Neural cell (in vitro differentiated cells): Measurements from ENCODE around the gene OSCP1. TPM values are rescaled to one million over a fixed set of nuclear protein-coding genes. Genes with fewer than 3 reads are reported as not detected.

ENCODE experiments used
- H2AFZ ChIP-seq: fragments of 200-600, 300-800 bp; sonication (generic), shearing (Covaris generic); 2 replicates; pipeline ENCODE4 v1.6.0; 2014; ENCODE audit warnings: low read depth, mild to moderate bottlenecking, antibody characterized with exemption, low read length, moderate library complexity
- H3F3A ChIP-seq: fragments of 200-600 bp; shearing (Covaris generic); 2 replicates; pipeline ENCODE4 v1.6.1; 2016; ENCODE audit warnings: mild to moderate bottlenecking, moderate library complexity, mixed read lengths, antibody characterized with exemption, low read length; ENCODE audit not compliant: insufficient read depth, poor library complexity, severe bottlenecking
- H3K27ac ChIP-seq: fragments of 200-600, 300-800 bp; sonication (generic), shearing (Covaris generic); 2 replicates; pipeline ENCODE4 v1.5.1; 2014; ENCODE audit warnings: mild to moderate bottlenecking, low read length, moderate library complexity
- H3K27me3 ChIP-seq: fragments of 300-800, 200-600 bp; sonication (generic), shearing (Covaris generic); 2 replicates; pipeline ENCODE4 v1.6.0; 2014; ENCODE audit warnings: mild to moderate bottlenecking, low read depth, low read length, moderate library complexity; ENCODE audit not compliant: insufficient read depth
- H3K36me3 ChIP-seq: fragments of 300-800, 200-600 bp; sonication (generic), shearing (Covaris generic); 2 replicates; pipeline ENCODE4 v1.5.1; 2014; ENCODE audit warnings: mild to moderate bottlenecking, antibody characterized with exemption, low read length, moderate library complexity; ENCODE audit not compliant: insufficient read depth
- H3K4me2 ChIP-seq: fragments of 300-800, 200-600 bp; sonication (generic), shearing (Covaris generic); 2 replicates; pipeline ENCODE4 v1.6.0; 2014; ENCODE audit warnings: mild to moderate bottlenecking, low read length
- H3K4me3 ChIP-seq: fragments of 300-800, 200-600 bp; sonication (generic), shearing (Covaris generic); 2 replicates; pipeline ENCODE4 v1.5.1; 2014; ENCODE audit warnings: mild to moderate bottlenecking, low read length, moderate library complexity
- H3K79me2 ChIP-seq: fragments of 200-600 bp; shearing (Covaris generic); replicated peaks from 2 replicates; pipeline ENCODE4 v1.6.0; 2014; ENCODE audit warnings: mild to moderate bottlenecking, low read length, moderate library complexity; ENCODE audit not compliant: insufficient read depth
- H3K9ac ChIP-seq: fragments of 300-800, 200-600 bp; sonication (generic), shearing (Covaris generic); 2 replicates; pipeline ENCODE4 v1.6.1; 2016; ENCODE audit warnings: mild to moderate bottlenecking, low read length, mixed read lengths
- H3K9me2 ChIP-seq: fragments of 200-600 bp; shearing (Covaris generic); 2 replicates; pipeline ENCODE4 v1.6.1; 2016; ENCODE audit warnings: mild to moderate bottlenecking, low read length, mixed read lengths; ENCODE audit not compliant: insufficient read depth
- H3K9me3 ChIP-seq: fragments of 200-600, 300-800 bp; sonication (generic), shearing (Covaris generic); 2 replicates; pipeline ENCODE4 v1.6.1; 2016; ENCODE audit warnings: mild to moderate bottlenecking, mixed run types, low read length, moderate library complexity, mixed read lengths
- H4K20me1 ChIP-seq: fragments of 200-600 bp; shearing (Covaris generic); 2 replicates; pipeline ENCODE4 v1.6.1; 2016; ENCODE audit warnings: mild to moderate bottlenecking, mixed run types; ENCODE audit not compliant: insufficient read depth
- EP300 ChIP-seq: fragments of 450-650 bp; conservative IDR thresholded peaks from 2 replicates; pipeline ENCODE4 v1.6.1; 2014; ENCODE audit warnings: antibody characterized with exemption, mild to moderate bottlenecking, moderate library complexity; ENCODE audit not compliant: poor library complexity, severe bottlenecking
- EZH2 ChIP-seq: fragments of 200-600, 300-800 bp; shearing (Covaris generic), sonication (generic); IDR thresholded peaks from 2 replicates; pipeline ENCODE4 v1.6.1; 2014; ENCODE audit warnings: antibody characterized with exemption, low read length, borderline replicate concordance, mild to moderate bottlenecking; ENCODE audit not compliant: insufficient read depth, poor library complexity, severe bottlenecking
- MXI1 ChIP-seq: fragments of 450-650 bp; conservative IDR thresholded peaks from 2 replicates; pipeline ENCODE4 v1.6.1; 2014; ENCODE audit warnings: antibody characterized with exemption, mild to moderate bottlenecking; ENCODE audit not compliant: poor library complexity, severe bottlenecking
- POLR2AphosphoS5 ChIP-seq: IDR thresholded peaks from 2 replicates; pipeline ENCODE4 v1.6.1; 2012
- RAD21 ChIP-seq: fragments of 450-650 bp; conservative IDR thresholded peaks from 2 replicates; pipeline ENCODE4 v1.6.1; 2014; ENCODE audit warnings: antibody characterized with exemption, mild to moderate bottlenecking, moderate library complexity
- SMC3 ChIP-seq: fragments of 450-650 bp; conservative IDR thresholded peaks from 2 replicates; pipeline ENCODE4 v1.6.1; 2014; ENCODE audit warnings: antibody characterized with exemption, mild to moderate bottlenecking, moderate library complexity; ENCODE audit not compliant: poor library complexity
- TAF1 ChIP-seq: IDR thresholded peaks from 2 replicates; pipeline ENCODE4 v1.6.1; 2012; ENCODE audit warnings: low read depth
- polyA plus RNA-seq: library from polyadenylated mRNA; depleted of rRNA; stranded (reverse); fragments of >200 nt; gene quantifications from 2 replicates; pipeline ENCODE4 v1.2.3, GENCODE V29; 2014
- TF ChIP-seq, protein P1 (sequence below): IDR thresholded peaks from 2 replicates; pipeline ENCODE4 v1.6.1; 2012; ENCODE audit warnings: borderline replicate concordance
- TF ChIP-seq, protein P2 (sequence below): fragments of 450-650 bp; IDR thresholded peaks from 2 replicates; pipeline ENCODE4 v1.5.1; 2014; ENCODE audit warnings: antibody characterized with exemption, mild to moderate bottlenecking, moderate library complexity; ENCODE audit not compliant: poor library complexity, severe bottlenecking

Gene OSCP1
- polyA plus RNA-seq, 1 donor from 2014 or later, result 20.7 TPM

DNA sequence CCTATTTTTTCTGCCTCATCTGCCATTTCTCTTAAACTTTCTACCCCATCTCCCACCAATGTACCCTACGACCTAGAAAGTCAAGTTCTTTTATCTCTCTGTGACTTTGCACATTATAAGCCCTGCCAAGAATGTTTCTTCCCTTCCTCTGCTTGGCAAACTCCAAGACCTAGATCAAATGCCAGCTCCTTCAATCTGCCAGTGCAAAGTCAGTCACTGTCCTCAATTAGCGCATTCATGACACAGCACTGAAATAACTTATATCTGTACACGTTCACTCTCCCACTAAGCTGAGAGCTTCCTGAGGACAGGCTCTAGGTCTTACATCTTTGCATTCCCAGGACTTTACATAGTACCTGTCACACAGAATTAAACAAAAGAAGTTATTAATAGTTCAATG, 31.1 kb downstream of the OSCP1 start:
- Histone ChIP-seq H3K9ac (no peak overlapping the region), H3K79me2 (no peaks in the 10 kb centered on the region), H3K9me2 (no peaks in the 10 kb centered on the region), H3K36me3 (no peaks in the 10 kb centered on the region), H3K4me3 (no peak overlapping the region), H3F3A (no peaks in the 10 kb centered on the region), H2AFZ (no peak overlapping the region), H3K4me2 (no peak overlapping the region), H3K27me3 (no peaks in the 10 kb centered on the region), H3K9me3 (no peaks in the 10 kb centered on the region), H3K27ac (no peak overlapping the region), H4K20me1 (no peaks in the 10 kb centered on the region)
- TF ChIP-seq, protein P1, sequence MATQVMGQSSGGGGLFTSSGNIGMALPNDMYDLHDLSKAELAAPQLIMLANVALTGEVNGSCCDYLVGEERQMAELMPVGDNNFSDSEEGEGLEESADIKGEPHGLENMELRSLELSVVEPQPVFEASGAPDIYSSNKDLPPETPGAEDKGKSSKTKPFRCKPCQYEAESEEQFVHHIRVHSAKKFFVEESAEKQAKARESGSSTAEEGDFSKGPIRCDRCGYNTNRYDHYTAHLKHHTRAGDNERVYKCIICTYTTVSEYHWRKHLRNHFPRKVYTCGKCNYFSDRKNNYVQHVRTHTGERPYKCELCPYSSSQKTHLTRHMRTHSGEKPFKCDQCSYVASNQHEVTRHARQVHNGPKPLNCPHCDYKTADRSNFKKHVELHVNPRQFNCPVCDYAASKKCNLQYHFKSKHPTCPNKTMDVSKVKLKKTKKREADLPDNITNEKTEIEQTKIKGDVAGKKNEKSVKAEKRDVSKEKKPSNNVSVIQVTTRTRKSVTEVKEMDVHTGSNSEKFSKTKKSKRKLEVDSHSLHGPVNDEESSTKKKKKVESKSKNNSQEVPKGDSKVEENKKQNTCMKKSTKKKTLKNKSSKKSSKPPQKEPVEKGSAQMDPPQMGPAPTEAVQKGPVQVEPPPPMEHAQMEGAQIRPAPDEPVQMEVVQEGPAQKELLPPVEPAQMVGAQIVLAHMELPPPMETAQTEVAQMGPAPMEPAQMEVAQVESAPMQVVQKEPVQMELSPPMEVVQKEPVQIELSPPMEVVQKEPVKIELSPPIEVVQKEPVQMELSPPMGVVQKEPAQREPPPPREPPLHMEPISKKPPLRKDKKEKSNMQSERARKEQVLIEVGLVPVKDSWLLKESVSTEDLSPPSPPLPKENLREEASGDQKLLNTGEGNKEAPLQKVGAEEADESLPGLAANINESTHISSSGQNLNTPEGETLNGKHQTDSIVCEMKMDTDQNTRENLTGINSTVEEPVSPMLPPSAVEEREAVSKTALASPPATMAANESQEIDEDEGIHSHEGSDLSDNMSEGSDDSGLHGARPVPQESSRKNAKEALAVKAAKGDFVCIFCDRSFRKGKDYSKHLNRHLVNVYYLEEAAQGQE, result no peak
- no peak for TF ChIP-seq POLR2AphosphoS5
- TF ChIP-seq MXI1, result no peak

DNA sequence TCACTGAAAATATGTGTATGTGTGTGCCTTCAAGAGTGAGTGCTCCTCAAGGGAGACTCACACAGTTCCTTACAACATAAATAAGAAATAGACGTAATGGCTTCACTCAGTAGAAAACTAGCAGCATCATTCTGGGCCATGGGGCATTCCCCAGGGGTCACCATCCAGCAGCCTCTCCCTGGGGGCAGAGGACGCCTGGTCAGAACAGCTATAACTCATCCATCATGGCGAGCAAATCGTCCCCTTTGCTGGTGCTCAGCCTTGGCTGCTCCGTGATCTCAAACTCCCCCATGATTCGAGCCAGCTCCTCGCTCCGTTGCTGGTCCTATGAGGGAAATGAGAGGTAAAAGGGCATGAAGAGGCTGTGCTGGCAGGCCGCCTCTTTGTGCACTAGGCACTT, 32.3 kb downstream of the OSCP1 start:
- H3K27ac ChIP-seq, result no peak overlapping the region
- H3K9me3 ChIP-seq, result no peaks in the 10 kb centered on the region
- no peak overlapping the region for H3K4me3 ChIP-seq
- no peak overlapping the region for H2AFZ ChIP-seq
- no peak overlapping the region for H3K4me2 ChIP-seq
- H3K9ac ChIP-seq, result no peak overlapping the region
- no peaks in the 10 kb centered on the region for H4K20me1 ChIP-seq
- no peaks in the 10 kb centered on the region for H3F3A ChIP-seq
- no peaks in the 10 kb centered on the region for H3K79me2 ChIP-seq
- TF ChIP-seq, protein P2, sequence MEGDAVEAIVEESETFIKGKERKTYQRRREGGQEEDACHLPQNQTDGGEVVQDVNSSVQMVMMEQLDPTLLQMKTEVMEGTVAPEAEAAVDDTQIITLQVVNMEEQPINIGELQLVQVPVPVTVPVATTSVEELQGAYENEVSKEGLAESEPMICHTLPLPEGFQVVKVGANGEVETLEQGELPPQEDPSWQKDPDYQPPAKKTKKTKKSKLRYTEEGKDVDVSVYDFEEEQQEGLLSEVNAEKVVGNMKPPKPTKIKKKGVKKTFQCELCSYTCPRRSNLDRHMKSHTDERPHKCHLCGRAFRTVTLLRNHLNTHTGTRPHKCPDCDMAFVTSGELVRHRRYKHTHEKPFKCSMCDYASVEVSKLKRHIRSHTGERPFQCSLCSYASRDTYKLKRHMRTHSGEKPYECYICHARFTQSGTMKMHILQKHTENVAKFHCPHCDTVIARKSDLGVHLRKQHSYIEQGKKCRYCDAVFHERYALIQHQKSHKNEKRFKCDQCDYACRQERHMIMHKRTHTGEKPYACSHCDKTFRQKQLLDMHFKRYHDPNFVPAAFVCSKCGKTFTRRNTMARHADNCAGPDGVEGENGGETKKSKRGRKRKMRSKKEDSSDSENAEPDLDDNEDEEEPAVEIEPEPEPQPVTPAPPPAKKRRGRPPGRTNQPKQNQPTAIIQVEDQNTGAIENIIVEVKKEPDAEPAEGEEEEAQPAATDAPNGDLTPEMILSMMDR, result no peak
- no peak for TF ChIP-seq MXI1
- no peak for TF ChIP-seq SMC3
- no peak for TF ChIP-seq POLR2AphosphoS5
- TF ChIP-seq, protein P1, result no peak
- TF ChIP-seq EP300, result no peak
- no peak for TF ChIP-seq TAF1
- TF ChIP-seq RAD21, result no peak
- TF ChIP-seq EZH2, result no peak
- no peaks in the 10 kb centered on the region for H3K9me2 ChIP-seq
- no peaks in the 10 kb centered on the region for H3K36me3 ChIP-seq
- H3K27me3 ChIP-seq, result no peaks in the 10 kb centered on the region
